ENCODE results near the gene PKD2L1.

DNA sequence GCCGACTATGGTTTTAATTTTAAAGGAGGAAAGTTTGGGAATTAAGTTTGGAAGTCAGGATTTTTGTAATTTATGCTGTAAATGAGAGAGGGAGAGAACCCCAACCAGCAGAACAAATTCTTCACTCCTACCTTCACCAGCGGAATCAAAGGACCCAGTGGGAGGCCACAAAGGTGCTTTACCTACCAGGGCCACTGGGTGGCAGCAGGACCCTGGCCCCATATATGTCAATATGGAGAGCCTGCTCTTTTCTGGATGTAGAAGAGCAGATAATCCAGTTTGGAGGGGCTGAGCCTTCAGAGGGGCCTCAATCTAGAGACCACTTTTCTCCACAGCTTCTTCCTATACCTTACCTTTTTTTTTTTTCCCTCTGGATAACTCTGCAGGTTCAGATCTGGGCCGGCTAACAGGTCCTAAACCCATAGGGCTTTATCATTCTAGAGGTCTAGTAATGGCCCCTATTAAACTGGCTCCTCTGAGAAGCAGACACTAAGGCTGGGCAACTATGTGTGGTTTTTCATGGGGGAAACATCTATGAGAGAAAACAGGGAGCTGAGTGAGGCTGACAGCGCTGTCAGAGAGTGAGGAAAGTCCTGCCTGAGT, 8.5 kb upstream of the PKD2L1 start:
- TF ChIP-seq, protein P1, sequence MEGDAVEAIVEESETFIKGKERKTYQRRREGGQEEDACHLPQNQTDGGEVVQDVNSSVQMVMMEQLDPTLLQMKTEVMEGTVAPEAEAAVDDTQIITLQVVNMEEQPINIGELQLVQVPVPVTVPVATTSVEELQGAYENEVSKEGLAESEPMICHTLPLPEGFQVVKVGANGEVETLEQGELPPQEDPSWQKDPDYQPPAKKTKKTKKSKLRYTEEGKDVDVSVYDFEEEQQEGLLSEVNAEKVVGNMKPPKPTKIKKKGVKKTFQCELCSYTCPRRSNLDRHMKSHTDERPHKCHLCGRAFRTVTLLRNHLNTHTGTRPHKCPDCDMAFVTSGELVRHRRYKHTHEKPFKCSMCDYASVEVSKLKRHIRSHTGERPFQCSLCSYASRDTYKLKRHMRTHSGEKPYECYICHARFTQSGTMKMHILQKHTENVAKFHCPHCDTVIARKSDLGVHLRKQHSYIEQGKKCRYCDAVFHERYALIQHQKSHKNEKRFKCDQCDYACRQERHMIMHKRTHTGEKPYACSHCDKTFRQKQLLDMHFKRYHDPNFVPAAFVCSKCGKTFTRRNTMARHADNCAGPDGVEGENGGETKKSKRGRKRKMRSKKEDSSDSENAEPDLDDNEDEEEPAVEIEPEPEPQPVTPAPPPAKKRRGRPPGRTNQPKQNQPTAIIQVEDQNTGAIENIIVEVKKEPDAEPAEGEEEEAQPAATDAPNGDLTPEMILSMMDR (IDR thresholded peaks at IDR 0.05): peak; percentile 96
- no peak for TF ChIP-seq EZH2 (IDR thresholded peaks at IDR 0.05; ENCODE audit: borderline replicate concordance, insufficient read depth, low read depth, low read length, poor library complexity, severe bottlenecking)

Measured in B cell (primary cell).